ENCODE measurements around the gene JADE2.

- TF ChIP-seq GATA2 (IDR thresholded peaks at IDR 0.05; ENCODE audit: low read depth, low read length): no peak
- no peak for TF ChIP-seq GATA3 (IDR thresholded peaks at IDR 0.05; ENCODE audit: low read depth, low read length)
Measured at GRCh38 chr5:134568337-134568700, 42.8 kb downstream of the JADE2 start.
